ENCODE data around the gene F7.

GRCh38 chr13:113095146-113096051, 10.2 kb upstream of the F7 start:
- TF ChIP-seq CTCF (IDR thresholded peaks at IDR 0.05) (no peak), POLR2A (IDR thresholded peaks at IDR 0.05) (no peak)
